Liver (tissue), 3 donors: ENCODE results near the gene SPTBN1.
A peak's percentile ranks its signal among the peaks of the same experiment; 100 is the strongest.

Experiments used
- CTCF ChIP-seq: fragments of 150-350 bp; IDR thresholded peaks from 2 replicates; pipeline ENCODE4 v1.5.1; 2017; ENCODE audit warnings: improper control_type of control experiment, low read depth, low read length; ENCODE audit not compliant: missing input control
- EGR1 ChIP-seq, 2 donors: IDR thresholded peaks; 2 replicates each; pipeline ENCODE4 v1.6.1; 2016 to 2018; ENCODE audit warnings: antibody characterized with exemption in 2 of 2, low read depth in 2 of 2
- GABPA ChIP-seq, 2 donors: IDR thresholded peaks in 1 of 2; conservative IDR thresholded peaks in 1 of 2; 2 replicates each; pipeline ENCODE4 v1.6.1; 2016; ENCODE audit warnings: antibody characterized with exemption in 2 of 2, mild to moderate bottlenecking in 1 of 2, moderate library complexity in 1 of 2
- HNF4G ChIP-seq: IDR thresholded peaks from 2 replicates; pipeline ENCODE4 v1.6.1; 2016; ENCODE audit warnings: antibody characterized with exemption
- JUND ChIP-seq, 2 donors: IDR thresholded peaks; 2 replicates each; pipeline ENCODE4 v1.6.1; 2016; ENCODE audit warnings: antibody characterized with exemption in 2 of 2
- NR2F2 ChIP-seq: IDR thresholded peaks from 2 replicates; pipeline ENCODE4 v1.6.1; 2016; ENCODE audit warnings: antibody characterized with exemption
- RAD21 ChIP-seq, 2 donors: IDR thresholded peaks; 2 replicates each; pipeline ENCODE4 v1.6.1; 2016; ENCODE audit warnings: antibody characterized with exemption in 2 of 2, mild to moderate bottlenecking in 2 of 2
- RXRA ChIP-seq, 2 donors: IDR thresholded peaks; 2 replicates each; pipeline ENCODE4 v1.6.1; 2017 to 2018; ENCODE audit warnings: antibody characterized with exemption in 2 of 2, mild to moderate bottlenecking in 1 of 2
- SP1 ChIP-seq: IDR thresholded peaks from 2 replicates; pipeline ENCODE4 v1.6.1; 2018; ENCODE audit warnings: antibody characterized with exemption, mild to moderate bottlenecking
- YY1 ChIP-seq: IDR thresholded peaks from 2 replicates; pipeline ENCODE4 v1.6.1; 2016; ENCODE audit warnings: antibody characterized with exemption, mild to moderate bottlenecking
- donor health status: healthy.
- donor health status: healthy.

DNA sequence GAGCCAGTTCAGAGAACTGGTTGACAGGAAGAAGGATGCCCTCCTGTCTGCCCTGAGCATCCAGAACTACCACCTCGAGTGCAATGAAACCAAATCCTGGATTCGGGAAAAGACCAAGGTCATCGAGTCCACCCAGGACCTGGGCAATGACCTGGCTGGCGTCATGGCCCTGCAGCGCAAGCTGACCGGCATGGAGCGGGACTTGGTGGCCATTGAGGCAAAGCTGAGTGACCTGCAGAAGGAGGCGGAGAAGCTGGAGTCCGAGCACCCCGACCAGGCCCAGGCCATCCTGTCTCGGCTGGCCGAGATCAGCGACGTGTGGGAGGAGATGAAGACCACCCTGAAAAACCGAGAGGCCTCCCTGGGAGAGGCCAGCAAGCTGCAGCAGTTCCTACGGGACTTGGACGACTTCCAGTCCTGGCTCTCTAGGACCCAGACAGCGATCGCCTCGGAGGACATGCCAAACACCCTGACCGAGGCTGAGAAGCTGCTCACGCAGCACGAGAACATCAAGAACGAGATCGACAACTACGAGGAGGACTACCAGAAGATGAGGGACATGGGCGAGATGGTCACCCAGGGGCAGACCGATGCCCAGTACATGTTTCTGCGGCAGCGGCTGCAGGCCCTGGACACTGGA lies 174.9 kb downstream of the SPTBN1 start:
- TF ChIP-seq RXRA (IDR thresholded peaks at IDR 0.05) (peak; percentile 65 to 87), EGR1 (IDR thresholded peaks at IDR 0.05; ENCODE audit: low read depth in 2 of 2) (no peak), JUND (IDR thresholded peaks at IDR 0.05) (no peak), CTCF (no peak), SP1 (no peak), RAD21 (IDR thresholded peaks at IDR 0.05) (no peak), NR2F2 (no peak), GABPA (IDR thresholded peaks at IDR 0.05 in 1 of 2, conservative IDR thresholded peaks at IDR 0.05 in 1 of 2) (no peak), HNF4G (no peak), YY1 (no peak)
